Dedifferentiated amniotic fluid mesenchymal stem cell (primary cell): ENCODE data around the gene ROBO2.

ENCODE experiments used
- DNase-seq: peaks from one replicate; pipeline ENCODE4 v3.0.0-alpha.2; 2016; ENCODE audit errors: extremely low spot score

ROBO2 gene

DNA sequence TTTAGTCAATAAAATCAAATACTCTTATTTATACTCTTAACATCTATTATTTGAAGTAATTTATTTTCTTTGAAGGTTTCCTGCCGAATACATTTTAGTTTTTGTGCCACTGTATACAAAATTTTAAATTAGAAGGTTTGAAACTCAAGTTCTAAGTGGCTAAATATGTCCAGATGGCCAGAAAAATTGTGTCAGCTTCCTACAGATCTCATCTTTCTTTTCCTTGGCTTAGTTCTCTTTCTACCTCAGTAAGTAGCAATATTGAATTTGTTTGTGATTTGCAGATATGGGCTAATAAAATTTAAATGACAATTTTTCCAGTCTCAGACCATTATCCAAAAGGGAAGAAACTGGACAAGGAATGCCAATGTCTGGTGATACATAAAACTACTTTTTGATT, 452.1 kb downstream of the ROBO2 start:
- no peak for DNase-seq

DNA sequence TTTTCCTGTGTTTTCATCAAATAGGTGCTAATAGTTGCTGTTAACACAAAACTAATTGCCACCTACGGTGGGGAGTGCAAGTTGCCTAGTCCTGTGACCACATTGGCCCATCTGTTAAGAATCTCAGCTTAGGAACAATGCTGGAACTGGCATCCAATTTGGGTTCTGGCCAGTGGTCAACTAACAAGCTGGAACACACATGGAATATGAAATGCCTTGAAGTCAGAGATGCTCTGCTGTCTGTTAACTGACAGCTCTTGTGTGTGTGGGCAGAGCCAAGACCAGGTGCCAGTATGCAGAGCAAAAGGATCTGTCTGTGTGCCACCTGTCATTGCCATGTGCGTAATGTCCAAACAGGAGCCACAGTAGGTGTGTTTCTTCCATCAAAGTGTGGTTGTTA, 460.8 kb downstream of the ROBO2 start:
- no peak for DNase-seq

DNA sequence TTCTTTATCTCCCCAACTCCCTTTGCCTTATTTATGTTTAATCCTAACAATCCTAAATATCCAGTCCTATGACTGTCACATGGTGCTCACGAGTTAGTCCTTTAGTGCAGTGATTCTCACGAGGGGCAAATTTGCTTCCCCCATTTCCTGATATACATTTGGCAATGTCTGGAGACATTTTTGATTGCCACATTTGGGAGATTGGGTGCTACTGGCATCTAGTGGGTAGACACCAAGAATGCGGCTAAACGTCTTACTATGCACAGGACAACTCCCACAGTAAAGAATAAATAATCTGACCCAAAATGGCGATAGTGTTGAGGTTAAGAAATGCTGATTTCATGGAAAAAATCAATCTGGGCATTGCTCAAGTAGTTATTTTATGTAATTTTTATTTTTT, 466.5 kb downstream of the ROBO2 start:
- DNase-seq, result no peak

DNA sequence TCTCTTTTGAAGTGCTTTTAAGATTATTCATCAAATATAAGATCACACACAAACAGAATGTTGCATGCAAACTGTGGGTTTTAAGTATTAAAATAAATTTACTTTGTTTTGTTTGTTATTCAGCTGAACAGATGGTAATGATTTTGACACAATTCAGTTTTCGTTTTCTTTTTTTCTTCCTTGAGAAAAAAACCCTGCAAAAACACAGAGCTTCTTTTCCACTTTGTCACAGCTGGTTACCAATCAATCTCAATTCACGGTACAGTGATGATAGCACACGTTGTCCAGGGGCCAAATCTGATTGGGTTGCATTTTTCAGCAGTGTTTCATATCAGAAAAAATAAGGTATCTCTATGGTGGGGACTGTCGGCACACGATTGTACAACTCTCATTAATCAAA, 473.6 kb downstream of the ROBO2 start:
- peak; percentile 60 for DNase-seq

DNA sequence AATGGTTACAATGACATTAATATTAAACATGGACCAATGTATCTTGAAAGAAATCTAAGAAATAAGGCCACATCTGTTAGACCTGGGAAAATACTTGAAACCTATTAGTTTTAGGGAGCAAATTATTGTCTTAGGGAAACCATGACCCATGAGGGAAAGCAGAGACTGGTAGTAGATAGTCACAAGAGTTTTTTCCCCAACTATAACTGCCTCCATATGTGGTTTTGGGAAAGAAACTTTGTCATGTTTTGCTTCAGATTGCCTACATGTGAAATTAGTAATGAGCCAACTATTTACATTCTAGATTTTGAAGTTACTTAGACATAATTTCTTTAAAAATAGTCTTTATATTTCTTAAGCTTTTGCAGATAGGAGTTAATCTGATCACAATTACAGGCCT, 474.9 kb downstream of the ROBO2 start:
- DNase-seq, result no peak

DNA sequence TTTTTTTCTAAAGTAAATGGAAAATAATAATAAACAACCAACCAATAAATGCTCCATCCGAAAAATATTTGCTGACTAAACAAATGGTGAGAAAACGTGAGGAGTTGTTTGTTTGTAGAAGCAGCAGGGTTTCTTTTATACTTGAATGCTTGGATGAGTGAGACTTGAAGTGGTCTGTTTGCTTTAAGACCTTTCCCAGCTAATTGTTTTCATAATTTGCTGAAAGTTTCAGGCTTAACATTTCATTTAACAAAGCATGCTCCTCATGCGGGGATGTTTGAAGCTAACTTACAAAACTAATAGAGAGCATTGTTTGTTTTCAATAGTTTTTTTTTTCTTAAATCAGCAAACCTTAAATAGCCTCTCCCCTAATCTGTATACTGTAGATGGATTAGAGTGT, 484.6 kb downstream of the ROBO2 start:
- DNase-seq, result no peak

DNA sequence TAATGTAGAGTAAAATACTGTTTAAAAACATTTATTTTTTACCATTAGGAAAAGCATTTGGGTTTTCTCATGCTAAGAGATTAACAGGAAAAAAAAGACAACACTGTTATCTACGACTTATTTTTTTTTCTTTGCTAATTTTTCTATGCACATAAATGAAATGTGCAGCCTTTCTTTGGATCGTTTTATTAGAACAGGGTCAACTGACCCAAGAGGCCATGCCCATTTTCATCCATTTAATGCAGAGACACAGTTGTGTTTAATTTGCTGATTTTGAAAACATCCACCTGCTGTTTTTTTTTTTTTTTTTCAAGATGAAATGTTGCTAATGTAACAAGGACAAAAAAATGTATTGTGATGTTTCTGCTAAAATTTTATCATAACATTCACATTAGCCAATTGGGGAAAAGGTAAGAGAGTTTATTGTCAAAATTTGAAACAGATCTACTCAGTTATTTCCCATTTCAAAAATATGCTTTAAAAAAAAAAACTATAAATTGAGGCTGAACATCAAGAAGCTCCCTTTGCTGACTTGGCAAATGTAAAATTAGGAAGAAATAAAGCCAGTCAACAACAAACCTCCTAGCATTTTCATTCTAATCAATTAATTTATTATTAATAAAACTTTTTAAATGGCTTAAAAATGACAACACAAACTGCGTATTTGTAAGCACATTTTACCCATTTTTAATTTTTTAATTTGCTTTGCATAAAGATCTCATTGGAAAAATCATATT, 485.2 kb downstream of the ROBO2 start:
- no peak for DNase-seq

DNA sequence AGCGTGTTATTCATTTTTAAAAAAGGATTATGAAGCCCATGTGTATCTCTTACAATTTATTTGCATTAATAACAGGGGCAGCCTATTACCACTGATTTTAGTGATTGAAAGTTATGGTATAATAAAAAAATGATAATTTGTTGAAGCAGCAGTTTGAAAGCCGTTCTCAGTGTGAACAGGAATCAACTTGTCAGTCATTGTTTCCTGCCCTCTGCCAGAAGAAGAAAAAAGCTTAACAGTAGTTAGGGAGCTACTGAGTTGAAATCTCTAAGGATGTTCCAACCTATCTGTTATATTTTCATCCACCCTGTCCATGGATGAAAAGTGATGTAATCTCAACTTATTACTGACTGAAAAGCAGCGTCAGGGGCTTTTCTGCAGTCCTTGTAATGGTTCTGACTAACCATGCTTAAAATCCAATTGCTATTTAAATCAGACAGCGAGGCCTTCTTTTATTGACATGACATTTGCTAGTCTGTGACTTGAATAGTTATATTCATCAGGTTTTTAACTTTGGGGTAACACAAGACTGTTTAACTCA, 486.7 kb downstream of the ROBO2 start:
- DNase-seq, result no peak

DNA sequence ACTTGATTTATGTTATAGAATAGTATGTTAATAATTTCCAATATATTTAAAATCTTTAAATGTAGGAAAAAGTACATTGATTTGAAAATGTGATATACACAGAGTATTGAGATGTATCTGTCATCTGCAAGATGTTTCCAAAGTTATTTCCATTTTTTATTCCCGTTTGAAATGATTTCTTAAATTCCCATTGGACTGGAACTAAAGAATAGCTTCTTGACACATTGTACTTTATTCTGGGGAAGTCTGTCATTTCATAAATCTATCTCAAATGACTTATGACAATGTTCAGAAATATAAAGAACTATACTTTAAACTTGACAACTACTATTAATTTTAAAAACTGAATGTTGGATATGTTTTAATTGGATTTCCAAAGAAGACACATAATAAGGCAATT, 489.6 kb downstream of the ROBO2 start:
- DNase-seq, result no peak

DNA sequence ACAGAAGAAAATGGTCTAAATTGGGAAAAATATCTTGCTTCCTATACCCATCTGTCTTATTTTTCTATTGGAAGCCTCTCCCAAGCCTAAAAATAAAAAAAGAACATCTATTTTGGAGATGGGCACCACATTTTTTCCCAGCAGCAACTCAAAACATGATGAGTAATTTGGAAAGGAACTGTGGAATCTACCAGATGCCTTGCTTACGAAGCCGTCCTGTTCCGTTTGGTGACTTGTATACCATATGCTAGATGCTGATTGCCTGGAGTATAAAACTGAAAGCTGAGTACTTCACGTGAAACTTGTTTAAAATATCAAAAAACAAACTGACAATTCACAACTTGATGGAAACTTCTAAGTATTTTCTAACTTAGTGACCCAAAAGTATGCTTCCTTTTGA, 491.0 kb downstream of the ROBO2 start:
- peak; percentile 82 for DNase-seq

DNA sequence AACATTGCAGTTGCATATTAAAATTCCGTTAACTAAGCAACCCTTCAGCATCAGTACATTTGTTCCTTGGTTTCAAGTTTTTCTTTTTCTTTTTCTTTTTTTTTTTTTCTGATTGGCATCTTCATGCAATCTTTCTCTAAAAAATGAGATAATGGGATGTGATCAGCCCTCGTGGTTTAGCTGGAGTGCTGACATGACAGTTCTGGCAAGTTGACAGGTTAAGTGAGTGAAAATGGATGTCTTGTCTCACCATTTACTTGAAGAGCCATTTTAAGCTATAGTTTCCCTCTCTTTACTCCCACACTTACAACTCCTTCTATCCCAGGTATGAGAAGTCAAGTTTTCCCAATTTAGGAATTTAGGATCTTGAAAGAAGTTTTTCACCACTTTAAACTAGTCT, 495.2 kb downstream of the ROBO2 start:
- DNase-seq, result no peak

DNA sequence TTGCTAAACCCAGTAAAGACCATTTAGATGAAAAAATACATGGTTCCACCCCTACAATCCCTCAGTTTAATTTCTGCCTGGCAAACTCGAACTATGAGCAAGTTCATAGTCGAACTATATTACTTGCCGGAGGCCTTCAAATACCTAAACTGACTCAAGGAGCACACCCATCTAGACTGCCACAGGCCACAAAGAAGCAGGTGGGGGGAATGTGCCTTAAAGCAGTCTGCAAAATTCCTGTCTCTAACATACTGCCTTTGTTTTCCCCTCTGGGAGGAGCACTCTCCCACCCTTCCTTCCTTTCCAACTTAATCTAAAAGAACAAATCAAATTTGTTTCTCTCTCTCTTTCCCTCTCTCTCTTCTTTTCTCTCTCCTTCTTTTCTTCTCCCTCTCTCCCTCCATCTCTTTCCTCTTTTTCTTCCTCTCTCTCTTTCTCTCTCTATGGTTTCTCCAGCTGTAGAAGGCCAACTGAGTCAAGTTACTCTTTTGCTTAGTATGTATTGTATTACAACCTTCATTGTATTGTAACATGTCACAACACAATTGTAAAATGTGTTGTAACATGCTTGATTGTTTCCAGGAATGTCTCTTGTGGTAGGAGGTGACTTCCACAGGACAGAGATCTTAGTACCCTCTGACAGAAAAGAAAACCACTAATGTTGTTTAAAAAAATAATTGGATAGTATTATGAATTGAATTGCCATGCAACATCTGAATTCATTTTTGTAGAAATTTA, 496.3 kb downstream of the ROBO2 start:
- DNase-seq, result no peak

DNA sequence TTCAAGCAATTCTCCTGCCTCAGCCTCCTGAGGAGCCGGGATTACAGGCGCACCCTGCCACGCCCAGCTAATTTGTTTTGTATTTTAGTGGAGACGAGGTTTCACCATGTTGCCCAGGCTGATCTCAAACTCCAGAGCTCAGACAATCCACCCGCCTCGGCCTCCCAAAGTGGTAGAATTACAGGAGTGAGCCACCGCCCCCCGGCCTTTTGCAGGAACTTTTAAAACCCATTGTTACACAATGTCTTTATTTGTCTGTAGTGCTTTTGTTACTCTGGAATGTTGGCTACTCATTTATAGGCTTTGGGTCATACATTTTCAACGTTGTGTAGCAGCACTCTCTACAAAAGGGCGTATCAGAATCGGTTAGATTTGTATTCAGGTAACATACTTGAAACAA, 499.1 kb downstream of the ROBO2 start:
- DNase-seq, result no peak

DNA sequence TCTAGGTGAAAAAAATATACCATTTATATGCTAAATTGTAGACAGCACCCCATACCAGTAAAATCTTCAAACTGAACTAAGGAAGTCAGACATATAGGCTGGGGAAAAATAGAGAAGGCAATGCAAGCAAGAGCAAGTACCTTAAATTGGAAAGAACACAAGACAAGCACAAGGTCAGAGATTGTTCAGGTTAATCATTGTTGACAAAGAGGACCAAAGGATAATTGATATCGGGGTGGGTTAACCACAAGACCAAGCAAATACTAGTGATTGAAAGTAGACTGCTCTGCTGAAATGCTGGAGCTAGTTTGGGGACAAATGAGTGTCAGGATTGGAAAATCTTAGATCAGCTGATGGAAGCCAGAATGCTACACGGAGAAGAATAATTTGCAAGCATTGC, 499.8 kb downstream of the ROBO2 start:
- no peak for DNase-seq

DNA sequence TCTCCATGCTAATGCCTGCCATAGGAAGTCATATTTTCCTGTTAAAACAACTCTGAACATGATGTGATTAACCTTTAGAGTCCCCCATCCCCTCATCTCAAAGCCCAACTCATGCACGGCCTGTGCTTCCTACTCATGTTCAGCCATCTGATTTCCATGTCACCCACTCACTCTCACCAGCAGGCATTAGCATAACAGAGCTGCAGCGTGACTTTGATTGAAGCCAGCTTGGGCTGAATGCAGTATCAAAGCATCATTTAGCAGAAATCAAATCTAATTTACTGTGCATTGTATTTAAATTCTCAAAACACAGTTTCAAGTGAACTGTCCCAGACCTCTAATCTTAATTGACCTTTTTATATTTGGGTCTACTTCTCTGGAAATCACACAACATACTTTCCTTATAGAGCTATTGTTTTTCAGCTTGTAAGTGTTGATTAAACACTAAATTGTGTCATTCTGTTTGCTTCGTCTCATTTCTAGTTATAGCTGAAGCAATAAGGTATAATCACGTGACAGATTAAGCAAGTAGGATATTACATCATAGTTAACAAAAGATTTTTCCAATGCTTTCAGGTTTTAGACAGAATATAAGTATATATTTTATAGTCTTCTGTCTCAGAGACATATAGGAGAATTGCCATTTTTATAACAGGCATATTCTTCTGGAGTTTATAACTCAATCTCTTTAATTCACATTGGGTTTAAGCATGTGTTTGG, 501.5 kb downstream of the ROBO2 start:
- DNase-seq, result no peak

DNA sequence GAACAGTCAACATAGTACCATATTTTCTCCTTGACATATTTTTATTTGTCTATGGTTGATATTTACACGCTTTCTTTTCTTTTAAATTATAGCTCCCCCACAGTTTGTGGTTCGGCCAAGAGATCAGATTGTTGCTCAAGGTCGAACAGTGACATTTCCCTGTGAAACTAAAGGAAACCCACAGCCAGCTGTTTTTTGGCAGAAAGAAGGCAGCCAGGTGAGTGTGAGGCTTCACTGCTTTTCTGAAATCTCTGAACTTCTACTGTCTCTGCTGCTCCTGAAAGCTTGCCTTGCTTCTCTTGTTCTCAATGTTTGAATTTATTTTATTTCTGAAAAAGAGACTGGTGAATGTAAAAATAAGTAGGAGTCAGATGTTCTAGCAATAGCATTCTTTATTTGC, 506.3 kb downstream of the ROBO2 start:
- DNase-seq, result no peak

DNA sequence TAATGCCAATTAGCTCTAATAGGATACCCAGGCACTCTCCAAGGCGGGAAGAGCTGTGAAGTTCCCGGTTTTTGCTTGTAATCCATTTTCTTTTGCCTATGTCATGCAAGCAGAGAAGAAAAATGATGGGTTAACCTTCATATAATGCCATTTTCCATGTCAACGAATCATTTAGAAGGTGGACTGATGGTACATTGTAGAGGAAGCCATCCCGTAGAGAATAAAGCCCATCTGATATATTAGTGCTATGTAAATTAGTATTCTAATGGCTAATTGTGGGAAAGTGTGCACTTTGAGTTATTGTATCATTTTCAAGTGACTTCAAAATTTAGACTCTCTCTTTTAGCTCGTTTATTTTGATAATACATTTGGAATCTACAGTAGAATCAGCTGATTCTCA, 509.1 kb downstream of the ROBO2 start:
- DNase-seq, result no peak

DNA sequence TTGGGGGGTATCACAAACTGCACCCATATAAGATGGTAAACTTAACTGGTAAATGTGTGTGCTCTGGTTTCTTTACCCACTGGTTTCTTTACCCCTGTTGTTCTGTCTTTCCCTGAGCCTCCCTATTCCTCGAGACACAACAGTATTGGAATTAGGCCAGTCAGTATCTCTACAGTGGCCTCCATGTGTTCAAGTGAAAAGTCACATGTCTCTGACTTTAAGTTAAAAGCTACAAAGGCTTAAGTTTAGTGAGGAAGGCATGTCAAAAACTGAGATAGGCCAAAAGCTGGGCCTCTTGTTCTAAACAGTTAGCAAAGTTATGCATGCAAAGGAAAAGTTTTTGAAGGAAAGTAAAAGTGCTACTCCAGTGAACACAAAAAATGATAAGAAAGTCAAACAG, 513.3 kb downstream of the ROBO2 start:
- DNase-seq, result no peak

DNA sequence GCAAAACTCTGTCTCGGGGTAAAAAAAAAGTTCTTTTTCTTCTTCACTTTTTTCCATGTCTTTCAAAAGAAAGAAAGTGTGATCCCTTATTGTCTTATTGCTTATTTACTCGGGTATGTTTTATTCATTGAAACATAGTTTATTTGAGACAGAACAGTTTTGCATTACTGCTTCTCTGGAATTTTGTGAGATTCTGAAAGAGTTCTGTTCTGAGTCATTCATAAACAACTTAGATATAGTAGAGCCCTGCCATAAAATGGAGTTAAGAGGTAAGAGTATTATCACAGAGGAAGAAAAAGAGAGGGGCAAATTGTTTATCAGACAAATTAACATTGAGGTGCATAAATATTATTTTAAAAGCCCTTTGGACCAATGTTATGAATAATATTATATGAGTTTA, 522.2 kb downstream of the ROBO2 start:
- peak; percentile 57 for DNase-seq

DNA sequence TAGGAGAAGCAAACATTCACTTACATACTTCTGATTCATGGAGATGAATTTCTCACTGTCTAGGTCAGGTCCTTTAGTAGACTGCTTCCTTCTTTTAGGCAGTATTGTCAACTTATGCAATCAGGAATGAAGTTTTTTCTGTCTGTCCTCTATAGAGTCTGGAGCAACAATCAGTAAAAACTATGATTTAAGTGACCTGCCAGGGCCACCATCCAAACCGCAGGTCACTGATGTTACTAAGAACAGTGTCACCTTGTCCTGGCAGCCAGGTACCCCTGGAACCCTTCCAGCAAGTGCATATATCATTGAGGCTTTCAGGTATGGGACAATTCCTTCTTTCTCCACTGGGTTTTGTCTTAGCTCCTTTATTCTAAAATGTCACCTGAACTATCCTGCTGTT, 523.1 kb downstream of the ROBO2 start:
- no peak for DNase-seq

DNA sequence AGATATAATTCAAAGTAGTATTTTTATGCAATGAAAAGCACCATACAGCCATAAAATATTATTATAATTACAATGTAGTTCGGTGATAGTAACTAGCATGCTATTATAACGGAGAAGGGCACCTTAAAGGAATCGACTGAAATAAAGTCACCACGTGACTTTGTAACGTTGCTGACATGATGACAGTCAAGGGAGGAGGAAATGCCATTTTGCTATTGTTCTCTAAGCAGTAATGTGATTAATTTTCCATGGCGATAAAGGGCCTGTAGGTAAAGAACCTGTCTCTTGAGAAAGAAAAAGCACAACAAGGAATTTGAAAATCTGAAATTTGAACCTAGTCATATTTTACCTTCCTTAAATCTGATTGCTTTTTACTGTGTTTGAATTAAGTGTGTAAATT, 526.2 kb downstream of the ROBO2 start:
- DNase-seq, result no peak

DNA sequence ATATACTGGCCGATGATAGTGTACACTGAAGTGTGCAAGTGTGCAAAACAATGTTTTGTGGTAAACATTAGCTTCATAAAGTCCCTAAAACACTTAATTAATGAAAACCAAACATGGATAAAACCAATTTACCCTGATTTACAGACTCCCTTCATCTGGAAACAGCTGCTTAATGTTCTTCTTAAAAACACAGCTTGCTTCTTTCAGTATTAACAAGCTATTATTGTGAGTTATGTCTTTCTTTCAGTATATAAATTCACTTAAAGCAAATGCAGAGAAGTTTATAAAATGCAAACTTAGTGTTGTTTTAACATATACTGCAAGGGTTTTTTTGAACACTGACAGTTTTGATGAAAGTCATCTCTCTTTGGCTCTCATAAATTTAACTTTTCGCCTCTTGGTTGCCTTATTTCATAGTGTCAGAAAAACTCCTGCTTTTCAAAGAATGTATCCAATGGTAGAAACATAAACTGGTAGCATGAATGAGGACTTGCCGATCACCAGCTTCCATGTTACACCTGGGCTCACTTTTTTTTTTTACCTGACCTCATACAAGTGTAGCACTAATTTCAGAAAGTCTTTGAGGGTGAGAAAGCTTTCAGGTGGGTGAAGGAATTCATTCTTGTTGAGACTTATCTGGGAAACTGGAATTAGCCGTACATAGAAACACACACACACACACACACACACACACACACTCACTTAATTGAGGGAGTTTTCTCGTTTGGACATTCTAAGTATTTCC, 532.2 kb downstream of the ROBO2 start:
- DNase-seq, result no peak
